GM15510 (cell line): Measurements from ENCODE around the gene TMUB1.

Experiments used
- POLR2A ChIP-seq: IDR thresholded peaks from 3 replicates; pipeline ENCODE4 v1.6.1; 2011; ENCODE audit warnings: borderline replicate concordance; ENCODE audit not compliant: insufficient read length; ENCODE audit errors: extremely low read depth

Gene TMUB1

GRCh38 chr7:151075978-151076426, 7.3 kb downstream of the TMUB1 start:
- TF ChIP-seq POLR2A, result peak; percentile 9

GRCh38 chr7:151075662-151075971, 7.7 kb downstream of the TMUB1 start:
- no peak for TF ChIP-seq POLR2A

- no peak for TF ChIP-seq POLR2A
These were observed 8.3 kb downstream of the TMUB1 start for GRCh38 chr7:151074817-151075661.

- no peak for TF ChIP-seq POLR2A
These were observed 9.3 kb downstream of the TMUB1 start for GRCh38 chr7:151073990-151074389.

- TF ChIP-seq POLR2A, result no peak
These were observed 12.0 kb downstream of the TMUB1 start for GRCh38 chr7:151071032-151071866.

GRCh38 chr7:151070574-151070960, 12.7 kb downstream of the TMUB1 start:
- TF ChIP-seq POLR2A, result no peak

- no peak for TF ChIP-seq POLR2A
These were observed 13.3 kb downstream of the TMUB1 start for GRCh38 chr7:151069841-151070573.

- TF ChIP-seq POLR2A, result no peak
These were observed 15.1 kb downstream of the TMUB1 start for GRCh38 chr7:151068069-151068773.

- no peak for TF ChIP-seq POLR2A
These were observed 16.9 kb downstream of the TMUB1 start for GRCh38 chr7:151066273-151066974.

GRCh38 chr7:151065516-151065915, 17.8 kb downstream of the TMUB1 start:
- TF ChIP-seq POLR2A, result no peak

- TF ChIP-seq POLR2A, result no peak
These were observed 18.3 kb downstream of the TMUB1 start for GRCh38 chr7:151064993-151065392.

- no peak for TF ChIP-seq POLR2A
These were observed 18.8 kb downstream of the TMUB1 start for GRCh38 chr7:151064454-151064853.

GRCh38 chr7:151063212-151063561, 20.1 kb downstream of the TMUB1 start:
- no peak for TF ChIP-seq POLR2A
